Measurements from ENCODE around the gene SPOUT1. TPM values are rescaled to one million over a fixed set of nuclear protein-coding genes. Genes with fewer than 3 reads are reported as not detected.
A peak's percentile ranks its signal among the peaks of the same experiment; 100 is the strongest.

Gene SPOUT1
- total and polyA plus RNA-seq, 2 of the 13 experiments (the other 11 are each of a cell fraction or from before 2014, with no cell fraction given), result 39.0 to 45.8 TPM

GRCh38 chr9:128820665-128821583, 8.7 kb downstream of the SPOUT1 start:
- ATAC-seq (no peak), DNase-seq (ENCODE audit: low spot score) (no peak), FAIRE-seq (no peak)
- CTCF ChIA-PET (ENCODE audit: low intra/inter-chr PET ratio, low total read pairs), result no interaction called here
- no peak overlapping the region for H2AFZ ChIP-seq (ENCODE audit: low read length)
- H3K27ac ChIP-seq (ENCODE audit: extremely low read length, insufficient read depth, low read length), result no peak overlapping the region
- no peaks in the 10 kb centered on the region for H4K20me1 ChIP-seq (ENCODE audit: insufficient read depth, low read length)
- peaks cover 35% of the 10 kb centered on the region for H3K4me1 ChIP-seq (ENCODE audit: insufficient read depth, low read length)
- WGBS (ENCODE audit: low lambda C conversion rate), result 91% methylated on average over 24 of the region's 24 CpGs
- in situ Hi-C loops (cut with HindIII; ENCODE audit: extremely low pct_ligation_motif_present, low pct_unique_long_range_greater_than_20kb) (no loop called here), intact Hi-C loops (cut with micrococcal nuclease; ENCODE audit: unreplicated experiment) (no loop called here)
- POLR2A ChIA-PET, result interaction anchor here (3.2 kb wide), 1 partner anchor 9 kb away, joined by 46 read pairs; the partner anchor contains the start of gene SPOUT1
- no peak overlapping the region for H3K4me3 ChIP-seq (replicated peaks in 1 of 3; ENCODE audit: insufficient read depth in 1 of 3, low read depth in 2 of 3, low read length in 3 of 3)
- H3K9me3 ChIP-seq (ENCODE audit: low read length), result no peaks in the 10 kb centered on the region
- no peaks in the 10 kb centered on the region for H3K27me3 ChIP-seq (ENCODE audit: control insufficient read depth in 1 of 2, insufficient read depth in 2 of 2, low read length in 2 of 2)
- H3K9ac ChIP-seq (ENCODE audit: insufficient read depth, low read depth, low read length), result no peak overlapping the region
- peaks cover 14 to 47% of the 10 kb centered on the region in 2 experiments for H3K36me3 ChIP-seq (replicated peaks in 1 of 2; ENCODE audit: control insufficient read depth in 1 of 2, insufficient read depth in 2 of 2, low read length in 2 of 2)
- BruUV-seq (replicated peaks), result TSS peak; percentile 24
- peaks cover 5% of the 10 kb centered on the region for H3K79me2 ChIP-seq (ENCODE audit: insufficient read depth, low read length)
- no peak overlapping the region for H3K4me2 ChIP-seq (ENCODE audit: low read depth, low read length)
- TF ChIP-seq ZNF687 (CRISPR knock-in tag; IDR thresholded peaks at IDR 0.05) (peak; percentile 23; the same call in 1 of the 2 replicates), SMC3 (IDR thresholded peaks at IDR 0.05; ENCODE audit: low read length) (no peak), RBFOX2 (IDR thresholded peaks at IDR 0.05; ENCODE audit: low read depth, low read length) (peak; percentile 58), SSRP1 (CRISPR knock-in tag; IDR thresholded peaks at IDR 0.05) (no peak), AGO2 (optimal IDR thresholded peaks at IDR 0.05; ENCODE audit: low read depth, low read length) (peak; percentile 94), ZBTB33 (CRISPR knock-in tag; IDR thresholded peaks at IDR 0.05) (0 out of 2 replicates have a peak, but pooled peaks have one; percentile 25), MYC (CRISPR knock-in tag; IDR thresholded peaks at IDR 0.05; ENCODE audit: borderline replicate concordance) (0 out of 2 replicates have a peak, but pooled peaks have one; percentile 13)
